Upper lobe of right lung (tissue), 1 donor: ENCODE data around the gene HYCC2. TPM values are rescaled to one million over a fixed set of nuclear protein-coding genes. Genes with fewer than 3 reads are reported as not detected.
"Not testable (repeated sequence)": the region's sequence is repeated elsewhere in the genome, so short reads cannot be mapped to it uniquely, and the experiment has no call there.

Source experiments
- ATAC-seq: fragments of 200-7000 bp; cut with Tn5 transposase; one replicate; pipeline ENCODE4 v1.9.1; 2020; ENCODE audit warnings: mild to moderate bottlenecking, moderate library complexity
- DNase-seq: peaks from one replicate; pipeline ENCODE4 v3.0.0-alpha.2; 2020
- H3K27ac ChIP-seq: fragments of 200-600 bp; one replicate; pipeline ENCODE4 v1.8.0; 2022
- H3K27me3 ChIP-seq: fragments of 200-600 bp; one replicate; pipeline ENCODE4 v1.8.0; 2022; ENCODE audit warnings: mild to moderate bottlenecking
- H3K36me3 ChIP-seq: fragments of 200-600 bp; one replicate; pipeline ENCODE4 v1.8.0; 2022
- H3K4me1 ChIP-seq: fragments of 200-600 bp; one replicate; pipeline ENCODE4 v1.8.0; 2022
- H3K4me3 ChIP-seq: fragments of 200-600 bp; one replicate; pipeline ENCODE4 v1.8.0; 2022; ENCODE audit warnings: mild to moderate bottlenecking
- H3K9me3 ChIP-seq: fragments of 200-600 bp; one replicate; pipeline ENCODE4 v1.8.0; 2022
- intact Hi-C: fragments of 100-400 bp; cut with DNase I; formaldehyde crosslinking; loops from one replicate; pipeline ENCODE4 v1.11.0; 2022
- total RNA-seq: library from RNA; stranded (reverse); fragmentation: NEBNext Ultra II Directional; extraction: Animal tissue kit (Norgen Biotek cat#: 25700); gene quantifications from one replicate; pipeline ENCODE4 v1.2.1, GENCODE V29; 2021
- TF ChIP-seq, protein P1 (sequence below): fragments of 200-600 bp; IDR thresholded peaks from one replicate; pipeline ENCODE4 v1.8.0; 2022; ENCODE audit warnings: antibody characterized with exemption
- donor health status: DM: no; HTN: yes; CAD: no; lungs with severe emphysema.

Gene HYCC2
- total RNA-seq, 1 donor from 2014 or later, result 32.9 TPM

DNA sequence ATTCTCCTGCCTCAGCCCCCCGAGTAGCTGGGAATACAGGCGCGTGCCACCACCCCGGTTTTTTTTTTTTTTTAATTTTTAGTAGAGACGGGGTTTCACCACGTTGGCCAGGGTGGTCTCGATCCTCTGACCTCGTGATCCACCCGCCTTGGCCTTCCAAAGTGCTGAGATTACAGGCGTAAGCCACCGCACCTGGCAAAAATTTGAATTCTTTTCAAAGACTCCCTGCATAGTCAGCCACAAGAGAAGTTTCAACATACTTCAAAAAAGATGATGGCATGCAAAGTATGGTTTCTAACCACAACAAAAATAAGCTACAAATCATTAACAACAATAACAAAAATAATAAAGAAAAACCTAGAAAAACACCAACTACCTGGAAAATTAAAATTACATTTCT is 22.0 kb downstream of the HYCC2 start:
- ATAC-seq (no peak), DNase-seq (no peak)
- Histone ChIP-seq H3K27ac (no peak overlapping the region), H3K27me3 (no peaks in the 10 kb centered on the region), H3K9me3 (no peaks in the 10 kb centered on the region), H3K4me3 (no peak overlapping the region), H3K4me1 (no peaks in the 10 kb centered on the region), H3K36me3 (peaks cover under 1% of the 10 kb centered on the region)
- TF ChIP-seq, protein P1, sequence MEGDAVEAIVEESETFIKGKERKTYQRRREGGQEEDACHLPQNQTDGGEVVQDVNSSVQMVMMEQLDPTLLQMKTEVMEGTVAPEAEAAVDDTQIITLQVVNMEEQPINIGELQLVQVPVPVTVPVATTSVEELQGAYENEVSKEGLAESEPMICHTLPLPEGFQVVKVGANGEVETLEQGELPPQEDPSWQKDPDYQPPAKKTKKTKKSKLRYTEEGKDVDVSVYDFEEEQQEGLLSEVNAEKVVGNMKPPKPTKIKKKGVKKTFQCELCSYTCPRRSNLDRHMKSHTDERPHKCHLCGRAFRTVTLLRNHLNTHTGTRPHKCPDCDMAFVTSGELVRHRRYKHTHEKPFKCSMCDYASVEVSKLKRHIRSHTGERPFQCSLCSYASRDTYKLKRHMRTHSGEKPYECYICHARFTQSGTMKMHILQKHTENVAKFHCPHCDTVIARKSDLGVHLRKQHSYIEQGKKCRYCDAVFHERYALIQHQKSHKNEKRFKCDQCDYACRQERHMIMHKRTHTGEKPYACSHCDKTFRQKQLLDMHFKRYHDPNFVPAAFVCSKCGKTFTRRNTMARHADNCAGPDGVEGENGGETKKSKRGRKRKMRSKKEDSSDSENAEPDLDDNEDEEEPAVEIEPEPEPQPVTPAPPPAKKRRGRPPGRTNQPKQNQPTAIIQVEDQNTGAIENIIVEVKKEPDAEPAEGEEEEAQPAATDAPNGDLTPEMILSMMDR, result no peak
- intact Hi-C loops, result no loop called here

DNA sequence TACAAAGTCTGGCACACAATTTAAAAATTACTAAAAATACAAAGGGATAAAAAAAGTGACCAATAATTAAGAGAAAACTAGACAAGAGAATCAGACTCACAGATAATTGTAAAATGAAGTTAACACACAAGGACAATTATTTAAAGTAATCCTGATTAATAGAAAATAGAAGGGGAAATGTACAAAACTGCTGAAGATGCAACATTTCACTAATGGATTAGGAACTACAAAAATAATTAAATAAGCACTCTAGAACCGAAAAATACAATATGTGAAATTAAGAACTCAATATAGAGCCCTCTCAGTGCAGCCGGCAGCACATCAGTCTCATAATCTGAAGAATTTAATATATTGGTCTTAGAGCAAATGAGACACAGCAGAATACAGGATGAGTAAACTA is 24.6 kb downstream of the HYCC2 start:
- Histone ChIP-seq H3K36me3 (peaks cover 6% of the 10 kb centered on the region), H3K27ac (no peak overlapping the region), H3K4me3 (no peak overlapping the region), H3K27me3 (no peaks in the 10 kb centered on the region), H3K9me3 (no peaks in the 10 kb centered on the region), H3K4me1 (no peaks in the 10 kb centered on the region)
- TF ChIP-seq, protein P1, result no peak
- DNase-seq (no peak), ATAC-seq (no peak)
- intact Hi-C loops, result no loop called here

DNA sequence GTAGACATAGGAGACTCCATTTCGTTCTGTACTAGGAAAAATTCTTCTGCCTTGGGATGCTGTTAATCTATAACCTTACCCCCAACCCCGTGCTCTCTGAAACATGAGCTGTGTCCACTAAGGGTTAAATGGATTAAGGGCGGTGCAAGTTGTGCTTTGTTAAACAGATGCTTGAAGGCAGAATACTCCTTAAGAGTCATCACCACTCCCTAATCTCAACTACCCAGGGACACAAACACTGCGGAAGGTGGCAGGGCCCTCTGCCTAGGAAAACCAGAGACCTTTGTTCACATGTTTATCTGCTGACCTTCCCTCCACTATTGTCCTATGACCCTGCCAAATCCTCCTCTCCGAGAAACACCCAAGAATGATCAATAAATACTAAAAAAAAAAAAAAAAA is 28.4 kb downstream of the HYCC2 start:
- H3K9me3 ChIP-seq, H3K36me3 ChIP-seq, intact Hi-C loops, H3K4me1 ChIP-seq, DNase-seq, H3K27ac ChIP-seq, H3K4me3 ChIP-seq, ATAC-seq, H3K27me3 ChIP-seq: not testable (repeated sequence)

DNA sequence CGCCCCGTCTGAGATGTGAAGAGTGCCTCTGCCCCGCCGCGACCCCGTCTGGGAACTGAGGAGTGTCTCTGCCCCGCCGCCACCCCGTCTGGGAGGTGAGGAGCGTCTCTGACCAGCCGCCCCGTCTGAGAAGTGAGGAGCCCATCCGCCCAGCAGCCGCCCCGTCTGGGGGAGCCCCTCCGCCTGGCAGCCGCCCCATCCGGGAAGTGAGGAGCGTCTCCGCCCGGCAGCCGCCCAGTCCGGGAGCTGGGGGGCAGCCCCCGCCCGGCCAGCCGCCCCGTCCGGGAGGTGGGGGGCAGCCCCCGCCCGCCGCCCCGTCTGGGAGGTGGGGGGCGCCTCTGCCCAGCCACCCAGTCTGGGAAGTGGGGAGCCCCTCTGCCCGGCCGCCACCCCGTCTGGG is 29.0 kb downstream of the HYCC2 start:
- DNase-seq, intact Hi-C loops, ATAC-seq, H3K4me3 ChIP-seq, H3K27me3 ChIP-seq, H3K9me3 ChIP-seq, H3K36me3 ChIP-seq, H3K27ac ChIP-seq, H3K4me1 ChIP-seq: not testable (repeated sequence)

DNA sequence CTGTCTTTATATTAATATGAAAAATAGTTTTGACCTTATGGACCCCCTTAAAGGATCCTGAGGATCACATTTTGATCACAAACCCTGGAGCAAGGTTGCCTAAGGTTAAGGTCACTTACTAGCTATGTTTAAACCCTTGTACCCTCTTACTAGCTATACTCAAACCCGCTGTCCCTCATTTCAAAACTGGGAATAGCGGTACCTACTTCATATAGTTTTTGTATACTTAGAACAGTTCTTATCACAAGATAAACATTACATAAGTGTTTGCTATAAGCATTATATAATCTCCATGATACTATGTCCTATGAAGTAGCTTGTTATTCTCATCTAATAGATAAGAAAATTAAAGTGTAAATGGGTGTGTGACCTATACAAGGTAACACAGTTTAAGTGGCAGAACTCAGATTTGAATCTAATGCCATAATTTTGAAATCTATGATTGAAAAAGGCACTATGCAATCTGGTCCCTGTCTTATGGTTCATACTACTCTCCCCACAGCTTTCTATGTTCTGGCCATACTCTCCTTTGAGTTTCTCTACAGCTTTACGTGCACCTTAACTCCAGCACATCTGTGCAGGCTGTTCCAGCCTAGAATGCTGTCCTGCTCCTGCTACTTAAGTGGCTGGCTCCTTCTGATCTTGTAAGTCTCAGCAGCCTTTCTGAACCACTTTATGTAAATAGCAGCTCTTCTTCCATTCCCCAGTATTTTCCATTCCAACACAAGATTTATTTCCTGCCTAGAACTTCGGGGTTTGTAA is 30.4 kb downstream of the HYCC2 start:
- Histone ChIP-seq H3K9me3 (no peaks in the 10 kb centered on the region), H3K4me1 (no peaks in the 10 kb centered on the region), H3K27ac (no peak overlapping the region), H3K36me3 (peaks cover 6% of the 10 kb centered on the region), H3K4me3 (no peak overlapping the region), H3K27me3 (no peaks in the 10 kb centered on the region)
- intact Hi-C loops, result no loop called here
- ATAC-seq (no peak), DNase-seq (no peak)
- TF ChIP-seq, protein P1, result no peak

DNA sequence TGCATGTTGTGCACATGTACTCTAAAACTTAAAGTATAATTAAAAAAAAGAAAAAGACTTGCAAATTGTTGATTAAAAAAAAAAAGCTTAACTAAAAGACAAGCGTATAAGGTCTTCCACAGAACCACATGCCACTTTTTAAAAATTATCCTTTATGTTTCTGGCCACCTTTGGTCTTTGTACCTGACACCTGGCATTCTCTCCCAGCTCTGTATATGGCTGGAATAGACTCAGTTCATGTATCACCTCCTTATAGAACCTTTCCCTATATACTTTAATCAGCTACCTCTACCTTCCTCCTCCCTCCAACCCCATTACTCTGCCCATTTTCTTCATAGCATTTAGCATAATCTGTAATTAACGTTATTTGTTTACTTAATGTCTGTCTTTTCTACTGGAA is 32.6 kb downstream of the HYCC2 start:
- DNase-seq, result no peak
- intact Hi-C loops, result no loop called here
- Histone ChIP-seq H3K9me3 (no peaks in the 10 kb centered on the region), H3K36me3 (no peaks in the 10 kb centered on the region), H3K4me3 (no peak overlapping the region), H3K27ac (no peak overlapping the region), H3K4me1 (no peaks in the 10 kb centered on the region), H3K27me3 (no peaks in the 10 kb centered on the region)
- TF ChIP-seq, protein P1, result no peak
- no peak for ATAC-seq

DNA sequence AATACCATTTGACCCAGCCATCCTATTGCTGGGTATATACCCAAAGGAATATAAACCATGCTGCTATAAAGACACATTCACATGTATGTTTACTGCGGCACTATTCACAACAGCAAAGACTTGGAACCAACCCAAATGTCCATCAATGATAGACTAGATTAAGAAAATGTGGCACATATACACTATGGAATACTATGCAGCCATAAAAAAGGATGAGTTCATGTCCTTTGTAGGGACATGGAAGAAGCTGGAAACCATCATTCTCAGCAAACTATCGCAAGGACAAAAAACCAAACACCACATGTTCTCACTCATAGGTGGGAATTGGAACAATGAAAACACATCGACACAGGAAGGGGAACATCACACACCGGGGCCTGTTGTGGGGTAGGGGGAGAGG is 33.1 kb downstream of the HYCC2 start:
- H3K4me3 ChIP-seq, H3K36me3 ChIP-seq, intact Hi-C loops, H3K27me3 ChIP-seq, H3K27ac ChIP-seq, H3K9me3 ChIP-seq, H3K4me1 ChIP-seq, ATAC-seq, DNase-seq: not testable (repeated sequence)

DNA sequence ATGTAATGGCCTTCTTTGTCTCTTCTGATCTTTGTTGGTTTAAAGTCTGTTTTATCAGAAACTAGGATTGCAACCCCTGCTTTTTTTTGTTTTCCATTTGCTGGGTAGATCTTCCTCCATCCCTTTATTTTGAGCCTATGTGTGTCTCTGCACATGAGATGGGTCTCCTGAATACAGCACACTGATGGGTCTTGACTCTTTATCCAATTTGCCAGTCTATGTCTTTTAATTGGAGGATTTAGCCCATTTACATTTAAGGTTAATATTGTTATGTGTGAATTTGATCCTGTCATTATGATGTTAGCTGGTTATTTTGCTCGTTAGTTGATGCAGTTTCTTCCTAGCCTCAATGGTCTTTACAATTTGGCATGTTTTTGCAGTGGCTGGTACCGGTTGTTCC is 37.1 kb downstream of the HYCC2 start:
- H3K4me3 ChIP-seq, H3K36me3 ChIP-seq, H3K27ac ChIP-seq, intact Hi-C loops, ATAC-seq, DNase-seq, H3K27me3 ChIP-seq, H3K9me3 ChIP-seq, H3K4me1 ChIP-seq: not testable (repeated sequence)
